ENCODE results near the gene GRK5. TPM values are rescaled to one million over a fixed set of nuclear protein-coding genes. Genes with fewer than 3 reads are reported as not detected.
A peak's percentile ranks its signal among the peaks of the same experiment; 100 is the strongest.

GRK5 gene
- total RNA-seq, 4 donors from 2014 or later: 10.0 to 61.9 (median 18.1) TPM

DNA sequence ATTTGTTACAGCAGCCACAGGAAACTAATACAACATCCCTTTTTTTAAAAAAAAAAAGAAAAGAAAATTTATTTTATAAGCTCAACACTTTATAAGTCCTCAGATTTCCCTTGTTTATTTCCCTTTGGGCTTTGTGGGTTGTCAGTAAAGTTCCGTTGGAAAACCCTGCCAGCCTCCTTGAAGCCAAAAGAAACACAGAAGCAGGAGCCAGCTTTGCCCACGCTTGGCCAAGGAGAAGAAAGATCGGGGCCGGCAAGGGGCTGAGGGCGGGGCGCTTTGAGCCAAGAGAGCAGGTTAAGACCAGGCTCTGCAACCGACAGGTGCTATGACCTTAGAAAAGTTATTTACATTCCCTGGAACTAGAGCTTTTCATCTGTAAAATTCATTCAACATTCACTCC, 262.5 kb downstream of the GRK5 start:
- H3K36me3 ChIP-seq: no peaks in the 10 kb centered on the region
- no peak overlapping the region for H3K4me3 ChIP-seq
- no peaks in the 10 kb centered on the region for H3K4me1 ChIP-seq
- no peak for DNase-seq
- H3K9me3 ChIP-seq: no peaks in the 10 kb centered on the region
- no peaks in the 10 kb centered on the region for H3K27me3 ChIP-seq
- TF ChIP-seq CTCF (IDR thresholded peaks at IDR 0.05) (no peak), POLR2A (IDR thresholded peaks at IDR 0.05) (no peak)
- no peak overlapping the region for H3K27ac ChIP-seq

DNA sequence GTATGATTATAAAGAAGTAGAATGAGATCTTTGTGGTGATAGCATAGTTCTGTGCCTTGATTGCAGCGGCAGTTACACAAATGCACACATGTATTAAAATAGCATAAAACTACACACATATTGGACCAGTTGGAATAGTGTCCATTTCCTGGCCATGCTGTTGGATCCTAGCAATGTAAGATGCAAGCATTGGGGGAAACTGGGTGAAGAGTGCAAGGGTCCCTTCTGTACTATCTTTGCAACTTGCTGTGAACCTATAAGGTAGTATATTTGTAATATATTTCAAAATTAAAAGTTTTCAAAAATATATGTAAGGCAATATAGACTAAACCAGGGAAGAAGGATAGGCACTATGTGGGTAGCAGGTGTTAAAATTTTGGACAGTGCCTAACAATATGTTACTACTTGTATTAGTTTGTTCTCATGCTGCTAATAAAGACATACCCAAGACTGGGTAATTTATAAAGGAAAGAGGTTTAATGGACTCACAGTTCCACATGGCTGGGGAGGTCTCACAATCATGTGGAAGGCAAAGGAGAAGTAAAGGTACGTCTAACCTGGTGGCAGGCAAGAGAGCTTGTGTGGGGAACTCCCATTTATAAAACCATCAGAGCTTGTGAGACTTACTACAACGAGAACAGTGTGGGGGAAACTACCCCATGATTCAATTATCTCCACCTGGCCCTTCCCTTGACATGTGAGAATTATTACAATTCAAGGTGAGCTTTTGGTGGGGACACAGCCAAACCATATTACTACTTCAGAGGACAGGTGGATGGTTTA, 263.7 kb downstream of the GRK5 start:
- no peaks in the 10 kb centered on the region for H3K27me3 ChIP-seq
- no peaks in the 10 kb centered on the region for H3K36me3 ChIP-seq
- H3K9me3 ChIP-seq: no peaks in the 10 kb centered on the region
- no peak for DNase-seq
- no peak overlapping the region for H3K27ac ChIP-seq
- H3K4me1 ChIP-seq: no peaks in the 10 kb centered on the region
- no peak overlapping the region for H3K4me3 ChIP-seq
- TF ChIP-seq CTCF (IDR thresholded peaks at IDR 0.05) (no peak), POLR2A (IDR thresholded peaks at IDR 0.05) (no peak)

GRCh38 chr10:119473771-119474170, 266.4 kb downstream of the GRK5 start:
- TF ChIP-seq POLR2A (IDR thresholded peaks at IDR 0.05) (no peak), CTCF (IDR thresholded peaks at IDR 0.05) (no peak)
- Histone ChIP-seq H3K27ac (no peak overlapping the region), H3K27me3 (no peaks in the 10 kb centered on the region), H3K36me3 (no peaks in the 10 kb centered on the region), H3K9me3 (no peaks in the 10 kb centered on the region), H3K4me3 (no peak overlapping the region), H3K4me1 (peaks cover 0 to 12% (median 7%) of the 10 kb centered on the region in 4 donors)
- no peak for DNase-seq

DNA sequence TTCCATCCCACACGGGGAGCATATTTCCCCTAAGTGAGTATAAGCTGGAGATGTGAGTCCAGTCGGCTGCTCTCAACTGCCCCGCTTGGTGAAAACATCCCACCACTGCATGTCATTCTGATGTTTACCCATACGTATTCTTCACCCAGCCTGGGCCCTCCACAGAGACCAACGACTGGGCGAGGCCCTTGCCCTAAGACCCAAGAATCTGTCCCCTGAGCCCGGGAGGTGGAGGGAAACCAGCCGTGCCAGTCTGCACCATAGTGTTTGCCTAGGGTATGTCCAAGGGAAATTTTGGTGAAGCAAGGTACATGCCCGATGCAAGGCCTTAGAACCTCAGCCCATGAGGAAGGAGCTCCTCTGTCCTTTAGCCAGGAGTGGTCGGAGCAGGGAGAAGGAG, 267.2 kb downstream of the GRK5 start:
- no peak overlapping the region for H3K4me3 ChIP-seq
- H3K9me3 ChIP-seq: no peaks in the 10 kb centered on the region
- no peak for DNase-seq
- no peaks in the 10 kb centered on the region for H3K27me3 ChIP-seq
- no peaks in the 10 kb centered on the region for H3K36me3 ChIP-seq
- no peak overlapping the region for H3K27ac ChIP-seq
- TF ChIP-seq CTCF (IDR thresholded peaks at IDR 0.05) (no peak), POLR2A (IDR thresholded peaks at IDR 0.05) (no peak)
- peaks cover 0 to 16% (median 13%) of the 10 kb centered on the region in 4 donors for H3K4me1 ChIP-seq

- Histone ChIP-seq H3K9me3 (no peaks in the 10 kb centered on the region), H3K36me3 (no peaks in the 10 kb centered on the region), H3K27me3 (no peaks in the 10 kb centered on the region), H3K27ac (peak overlapping the region in 1 of 4 donors; percentile 67), H3K4me1 (peaks cover 0 to 16% (median 13%) of the 10 kb centered on the region in 4 donors), H3K4me3 (no peak overlapping the region)
- DNase-seq: no peak
- TF ChIP-seq CTCF (IDR thresholded peaks at IDR 0.05): no peak
- TF ChIP-seq POLR2A (IDR thresholded peaks at IDR 0.05): no peak
Measured at GRCh38 chr10:119477444-119477843, 270.1 kb downstream of the GRK5 start.

Measured in Peyer's patch (tissue), 4 donors.